HG03432 (cell line): ENCODE results near the gene TAF1L.
"Not testable (repeated sequence)": the region's sequence is repeated elsewhere in the genome, so short reads cannot be mapped to it uniquely, and the experiment has no call there.

Source experiments
- ATAC-seq: cut with Tn5 transposase; IDR thresholded peaks from one replicate; pipeline ENCODE4 v1.9.1; 2021; ENCODE audit warnings: mild to moderate bottlenecking, moderate library complexity; ENCODE audit not compliant: unreplicated experiment

The TAF1L gene, protein sequence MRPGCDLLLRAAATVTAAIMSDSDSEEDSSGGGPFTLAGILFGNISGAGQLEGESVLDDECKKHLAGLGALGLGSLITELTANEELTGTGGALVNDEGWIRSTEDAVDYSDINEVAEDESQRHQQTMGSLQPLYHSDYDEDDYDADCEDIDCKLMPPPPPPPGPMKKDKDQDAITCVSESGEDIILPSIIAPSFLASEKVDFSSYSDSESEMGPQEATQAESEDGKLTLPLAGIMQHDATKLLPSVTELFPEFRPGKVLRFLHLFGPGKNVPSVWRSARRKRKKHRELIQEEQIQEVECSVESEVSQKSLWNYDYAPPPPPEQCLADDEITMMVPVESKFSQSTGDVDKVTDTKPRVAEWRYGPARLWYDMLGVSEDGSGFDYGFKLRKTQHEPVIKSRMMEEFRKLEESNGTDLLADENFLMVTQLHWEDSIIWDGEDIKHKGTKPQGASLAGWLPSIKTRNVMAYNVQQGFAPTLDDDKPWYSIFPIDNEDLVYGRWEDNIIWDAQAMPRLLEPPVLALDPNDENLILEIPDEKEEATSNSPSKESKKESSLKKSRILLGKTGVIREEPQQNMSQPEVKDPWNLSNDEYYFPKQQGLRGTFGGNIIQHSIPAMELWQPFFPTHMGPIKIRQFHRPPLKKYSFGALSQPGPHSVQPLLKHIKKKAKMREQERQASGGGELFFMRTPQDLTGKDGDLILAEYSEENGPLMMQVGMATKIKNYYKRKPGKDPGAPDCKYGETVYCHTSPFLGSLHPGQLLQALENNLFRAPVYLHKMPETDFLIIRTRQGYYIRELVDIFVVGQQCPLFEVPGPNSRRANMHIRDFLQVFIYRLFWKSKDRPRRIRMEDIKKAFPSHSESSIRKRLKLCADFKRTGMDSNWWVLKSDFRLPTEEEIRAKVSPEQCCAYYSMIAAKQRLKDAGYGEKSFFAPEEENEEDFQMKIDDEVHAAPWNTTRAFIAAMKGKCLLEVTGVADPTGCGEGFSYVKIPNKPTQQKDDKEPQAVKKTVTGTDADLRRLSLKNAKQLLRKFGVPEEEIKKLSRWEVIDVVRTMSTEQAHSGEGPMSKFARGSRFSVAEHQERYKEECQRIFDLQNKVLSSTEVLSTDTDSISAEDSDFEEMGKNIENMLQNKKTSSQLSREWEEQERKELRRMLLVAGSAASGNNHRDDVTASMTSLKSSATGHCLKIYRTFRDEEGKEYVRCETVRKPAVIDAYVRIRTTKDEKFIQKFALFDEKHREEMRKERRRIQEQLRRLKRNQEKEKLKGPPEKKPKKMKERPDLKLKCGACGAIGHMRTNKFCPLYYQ (N-terminal part only)

DNA sequence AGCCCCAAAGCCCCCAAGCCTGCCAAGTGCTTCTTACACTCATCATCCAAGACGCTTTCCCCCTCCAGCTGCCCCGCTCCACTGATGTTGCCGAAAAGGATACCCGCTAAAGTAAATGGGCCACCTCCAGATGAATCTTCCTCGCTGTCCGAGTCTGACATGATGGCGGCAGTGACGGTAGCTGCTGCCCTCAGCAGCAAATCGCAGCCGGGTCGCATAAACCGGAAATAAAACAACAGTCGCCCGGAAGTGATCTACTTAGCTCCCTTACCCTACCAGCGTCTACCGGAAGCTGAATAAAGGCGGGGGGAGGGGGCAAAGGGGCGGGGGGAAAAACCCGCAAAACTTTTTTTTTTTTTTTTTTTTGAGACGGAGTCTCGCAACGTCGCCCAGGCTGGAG lies at the start of gene TAF1L:
Gene TAF1L (minus strand): TSS at position 308 of the 400 bp plus-strand sequence. CDS start 90 bp downstream, at position 218.
- ATAC-seq, result no peak

DNA sequence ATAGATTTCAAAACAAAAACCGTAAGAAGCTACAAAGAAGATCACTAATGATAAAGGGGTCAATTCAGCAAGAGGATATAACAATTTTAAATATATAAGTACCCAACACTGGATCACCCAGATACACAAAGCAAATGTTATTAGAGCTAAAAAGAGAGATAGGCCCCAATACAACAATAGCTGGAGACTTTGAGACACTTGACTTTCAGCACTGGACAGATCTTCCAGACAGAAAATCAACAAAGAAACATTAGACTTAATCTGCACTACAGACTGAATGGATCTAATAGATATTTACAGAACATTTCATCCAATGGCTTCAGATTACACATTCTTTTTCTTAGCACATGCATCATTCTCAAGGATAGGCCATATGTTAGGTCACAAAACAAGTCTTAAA lies 46.3 kb upstream of the TAF1L start:
- ATAC-seq, result no peak

DNA sequence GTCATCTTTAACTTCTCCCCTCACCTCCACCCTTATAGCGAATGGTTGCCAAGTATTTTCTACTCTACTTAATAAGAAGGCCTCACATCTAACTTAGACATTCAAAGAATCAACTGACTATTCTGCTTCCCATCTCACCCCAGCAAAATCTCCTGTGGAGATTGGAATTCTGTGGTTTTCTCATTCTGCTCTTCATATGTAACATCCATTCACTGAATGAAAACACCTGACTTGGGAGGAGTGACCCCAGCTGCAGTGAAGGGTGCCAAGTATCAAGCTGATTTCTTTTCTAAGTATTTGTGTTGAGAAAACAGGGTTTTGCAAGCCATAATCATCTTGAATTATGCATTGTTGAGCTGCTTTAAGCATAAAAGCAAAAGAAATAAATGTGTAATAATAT lies 42.5 kb upstream of the TAF1L start:
- no peak for ATAC-seq

DNA sequence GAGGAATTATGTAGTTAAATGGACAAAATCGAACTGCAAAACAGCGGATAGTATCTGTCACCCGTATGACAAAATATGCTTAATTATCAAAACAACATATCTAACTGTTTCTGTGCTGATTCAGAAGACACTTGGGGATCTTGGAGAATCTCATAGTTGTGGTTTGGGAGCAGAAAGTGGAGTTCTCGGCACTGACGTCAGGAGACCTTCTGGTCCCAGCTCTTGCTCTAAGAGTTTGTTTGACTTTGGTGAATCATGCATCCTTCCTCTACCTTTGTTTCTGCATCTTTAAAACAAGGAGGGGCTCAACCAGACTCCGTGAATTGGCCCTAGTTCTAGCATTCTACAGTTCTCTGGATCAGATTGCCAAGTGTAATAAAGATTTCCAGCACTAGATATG lies 37.0 kb upstream of the TAF1L start:
- no peak for ATAC-seq

DNA sequence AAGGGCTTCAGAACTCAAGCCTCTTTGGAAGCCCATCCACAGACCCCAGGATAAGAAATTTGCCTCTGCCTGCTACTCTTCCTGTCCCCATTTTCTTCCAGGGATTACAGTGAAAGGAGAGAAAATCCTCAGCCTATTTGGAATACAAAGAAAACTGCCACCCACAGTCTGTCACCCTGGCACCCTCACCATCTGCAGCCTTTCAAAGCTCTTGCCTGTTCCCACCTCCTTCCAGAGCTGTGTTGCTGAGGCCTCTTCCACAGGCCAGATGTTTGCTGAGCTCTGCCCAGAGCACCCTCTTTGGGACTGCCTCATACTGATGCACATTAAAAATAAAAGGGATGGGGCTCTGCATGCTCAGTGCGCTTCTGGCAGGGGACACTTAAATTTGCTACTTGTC lies 35.9 kb upstream of the TAF1L start:
- ATAC-seq, result no peak

DNA sequence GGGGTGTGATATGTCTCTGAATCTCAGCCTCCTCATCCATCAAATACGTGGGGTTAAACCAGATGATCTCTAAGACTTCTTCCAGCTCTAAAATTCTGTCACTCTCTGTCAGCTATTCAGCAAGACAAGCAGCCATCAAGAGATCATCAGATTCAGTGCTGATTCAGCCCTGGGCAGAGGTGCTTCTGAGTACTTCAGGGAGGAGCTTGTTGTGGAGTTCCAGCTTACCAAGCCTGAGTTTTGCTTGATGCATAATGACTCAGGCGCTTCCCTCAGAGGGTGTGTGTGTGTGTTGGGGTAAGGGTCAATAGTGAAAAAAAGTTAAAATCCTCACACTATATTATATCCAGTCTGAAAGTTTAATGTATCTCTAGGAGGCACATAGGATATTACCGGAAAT lies 29.6 kb upstream of the TAF1L start:
- no peak for ATAC-seq

DNA sequence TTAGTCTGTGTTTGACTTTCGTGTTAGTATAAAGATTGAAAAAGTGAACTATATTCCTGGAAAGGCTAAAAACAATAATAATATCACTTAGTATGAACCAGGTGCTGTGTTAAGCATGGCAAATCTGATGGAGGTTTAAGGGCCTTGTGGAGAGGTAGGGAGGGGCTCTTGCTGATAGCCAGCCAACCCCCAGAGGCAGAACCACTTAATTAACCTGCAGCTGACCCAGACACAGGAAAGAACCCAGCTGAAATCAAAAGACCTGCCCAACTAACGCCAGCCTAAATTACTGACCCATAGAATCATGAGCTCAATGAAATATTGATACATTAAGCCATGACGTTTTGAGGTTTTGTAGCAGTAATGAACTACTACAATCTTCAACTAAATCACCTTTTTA lies 28.3 kb upstream of the TAF1L start:
- ATAC-seq, result no peak

DNA sequence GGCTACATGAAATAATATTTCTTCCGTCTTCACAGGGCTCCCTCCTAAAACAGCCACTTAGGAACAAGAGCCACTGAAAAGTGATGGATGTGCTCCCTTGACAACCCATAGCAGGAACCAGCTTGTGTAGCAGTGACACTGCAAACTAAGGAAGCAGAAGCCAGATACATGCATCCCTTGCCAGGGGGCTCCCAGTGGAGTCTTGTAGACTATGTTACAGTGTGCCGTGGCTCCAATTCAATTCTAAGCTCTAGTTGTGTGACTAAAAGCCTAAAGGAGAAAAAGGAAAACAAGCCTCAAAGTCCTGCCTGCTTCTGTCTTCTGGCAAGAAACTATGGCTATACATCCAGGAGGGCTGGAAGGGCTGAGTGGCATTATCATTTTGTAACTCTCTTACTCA lies 12.2 kb upstream of the TAF1L start:
- ATAC-seq, result no peak

DNA sequence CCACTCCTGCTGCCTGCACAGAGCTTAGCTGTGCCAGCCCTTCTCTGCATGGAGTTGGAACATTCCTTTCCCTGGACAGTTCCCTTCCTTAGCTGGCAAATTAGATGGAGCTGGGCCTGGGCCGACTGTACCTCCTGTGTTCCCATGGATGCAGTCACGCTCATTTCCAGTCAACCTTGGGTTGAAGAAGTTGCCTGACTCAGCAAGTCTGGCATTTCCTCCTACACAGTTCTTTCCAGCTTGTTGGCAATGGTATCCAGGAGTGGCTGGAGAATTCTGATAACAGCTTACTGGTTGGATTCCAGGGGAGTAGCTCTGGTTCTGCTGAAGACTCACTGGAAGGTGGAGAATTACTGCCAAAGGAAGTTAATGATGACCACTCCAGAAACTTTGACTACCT lies 9.2 kb upstream of the TAF1L start:
- no peak for ATAC-seq

DNA sequence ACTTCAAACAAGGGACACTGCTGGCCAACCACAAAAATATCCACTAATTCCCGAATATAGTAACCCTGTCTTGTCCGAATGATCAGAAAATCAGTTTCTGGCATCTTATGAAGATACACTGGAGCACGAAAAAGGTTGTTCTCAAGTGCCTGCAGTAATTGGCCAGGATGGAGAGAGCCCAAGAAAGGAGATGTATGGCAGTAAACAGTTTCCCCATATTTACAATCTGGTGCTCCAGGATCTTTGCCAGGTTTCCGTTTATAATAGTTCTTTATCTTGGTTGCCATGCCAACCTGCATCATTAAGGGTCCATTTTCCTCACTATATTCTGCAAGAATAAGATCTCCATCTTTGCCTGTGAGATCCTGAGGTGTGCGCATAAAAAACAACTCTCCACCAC lies 2.3 kb downstream of the TAF1L start:
- ATAC-seq, result not testable (repeated sequence)

DNA sequence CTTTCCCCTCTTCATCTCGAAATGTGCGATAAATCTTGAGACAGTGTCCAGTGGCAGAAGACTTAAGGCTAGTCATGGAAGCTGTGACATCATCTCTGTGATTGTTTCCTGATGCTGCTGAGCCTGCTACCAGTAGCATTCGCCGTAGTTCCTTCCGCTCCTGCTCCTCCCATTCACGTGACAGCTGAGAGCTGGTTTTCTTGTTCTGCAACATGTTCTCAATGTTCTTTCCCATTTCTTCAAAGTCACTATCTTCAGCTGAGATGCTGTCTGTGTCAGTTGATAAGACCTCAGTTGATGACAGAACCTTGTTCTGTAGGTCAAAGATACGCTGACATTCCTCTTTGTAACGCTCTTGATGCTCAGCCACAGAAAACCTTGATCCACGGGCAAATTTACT lies 3.5 kb downstream of the TAF1L start:
- no peak for ATAC-seq

DNA sequence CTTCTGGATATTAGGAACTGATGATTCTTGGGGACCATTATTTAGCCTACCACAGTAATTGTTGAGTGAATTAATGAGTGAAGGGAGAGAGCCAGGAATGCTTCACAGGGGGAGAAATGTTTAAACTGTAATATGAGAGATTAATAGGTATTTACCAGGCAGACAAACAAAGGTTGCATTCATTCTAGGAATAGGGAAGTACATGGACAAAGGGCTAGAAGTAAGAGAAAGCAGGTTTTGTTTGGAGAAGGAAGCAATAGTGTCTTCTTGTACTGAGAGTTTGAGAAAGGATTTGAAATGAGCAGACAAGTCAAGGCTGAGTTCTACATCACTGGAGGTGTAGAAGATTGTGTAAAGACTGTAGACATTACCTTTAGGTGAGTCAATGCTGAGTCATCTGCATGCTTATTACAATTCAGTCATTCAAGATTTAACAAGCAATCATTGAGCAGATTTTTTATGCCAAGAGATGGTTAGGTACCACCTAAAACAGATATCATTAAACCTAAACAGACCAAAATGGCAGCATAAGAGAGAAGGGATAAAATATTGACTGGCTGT lies 8.0 kb downstream of the TAF1L start:
- no peak for ATAC-seq

DNA sequence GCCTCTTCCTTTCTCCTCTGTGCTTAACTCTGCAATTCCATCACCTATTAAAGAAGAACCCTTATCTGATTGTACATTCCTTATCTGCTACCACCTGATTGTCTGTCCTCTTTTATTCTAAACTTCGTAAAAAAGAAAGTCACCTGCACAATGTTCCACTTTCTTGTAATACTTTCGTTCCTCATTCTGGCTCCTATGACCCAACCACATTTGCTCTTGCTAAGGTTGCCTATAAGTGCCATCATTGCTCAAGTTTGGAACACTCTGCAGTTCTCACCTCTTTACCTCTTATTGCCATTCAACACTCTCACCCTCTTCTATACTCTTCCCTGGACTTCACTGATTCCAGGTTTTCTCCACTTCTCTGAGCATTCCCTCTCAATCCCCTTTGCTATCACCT lies 10.1 kb downstream of the TAF1L start:
- no peak for ATAC-seq

DNA sequence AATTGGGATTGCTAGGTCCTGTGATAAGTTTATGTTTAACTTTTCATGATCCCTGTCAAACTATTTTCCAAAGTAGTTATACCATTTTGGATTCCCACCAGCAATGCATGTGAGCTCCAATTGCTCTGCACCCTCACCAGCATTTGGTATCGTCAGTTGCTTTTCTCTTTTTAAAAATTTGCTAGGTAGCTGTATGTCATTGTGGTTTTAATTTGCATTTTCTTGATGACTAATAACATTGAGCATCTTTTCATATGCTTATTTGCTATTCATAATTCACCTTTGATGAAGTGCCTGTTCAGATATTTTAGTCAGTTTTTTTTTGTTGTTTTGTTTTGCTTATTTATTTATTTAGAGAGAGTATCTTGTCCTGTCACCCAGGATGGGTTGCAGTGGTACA lies 12.5 kb downstream of the TAF1L start:
- no peak for ATAC-seq

DNA sequence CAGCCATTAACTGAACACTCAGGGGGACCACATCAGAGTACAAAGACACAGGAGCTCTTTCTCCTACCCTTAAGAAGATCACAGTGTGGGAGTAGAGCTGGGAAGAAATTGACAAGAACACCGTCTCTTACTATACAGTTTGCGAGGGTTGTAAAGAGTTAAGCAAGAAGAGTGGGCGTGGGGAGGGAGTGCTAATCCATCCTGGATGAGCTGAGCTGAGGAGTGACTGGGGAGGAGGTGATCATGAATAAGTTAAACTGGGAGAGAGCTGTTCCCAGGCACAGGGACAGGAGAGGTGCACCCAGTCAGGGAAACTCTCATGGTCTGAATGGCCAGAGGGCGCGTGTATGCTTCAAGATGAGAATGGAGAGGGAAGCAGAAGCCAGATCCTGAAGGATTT lies 17.2 kb downstream of the TAF1L start:
- ATAC-seq, result no peak

DNA sequence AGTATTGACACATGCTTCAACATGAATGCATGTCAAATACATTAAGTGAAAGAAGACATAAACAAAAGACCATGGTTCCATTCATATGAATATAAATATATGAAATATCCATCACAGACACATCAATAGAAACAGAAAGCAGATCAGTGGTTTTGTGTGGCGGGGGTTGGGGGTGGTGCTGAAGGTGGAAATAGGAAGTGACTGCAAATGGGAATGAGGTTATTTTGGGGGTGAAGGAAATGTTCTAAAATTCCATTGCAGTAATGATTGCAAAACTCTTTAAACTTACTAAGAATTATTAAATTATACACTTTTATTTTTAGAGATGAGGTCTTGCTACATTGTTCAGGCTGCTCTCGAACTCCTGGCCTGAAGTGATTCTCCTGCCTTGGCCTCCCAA lies 28.7 kb downstream of the TAF1L start:
- ATAC-seq, result no peak

DNA sequence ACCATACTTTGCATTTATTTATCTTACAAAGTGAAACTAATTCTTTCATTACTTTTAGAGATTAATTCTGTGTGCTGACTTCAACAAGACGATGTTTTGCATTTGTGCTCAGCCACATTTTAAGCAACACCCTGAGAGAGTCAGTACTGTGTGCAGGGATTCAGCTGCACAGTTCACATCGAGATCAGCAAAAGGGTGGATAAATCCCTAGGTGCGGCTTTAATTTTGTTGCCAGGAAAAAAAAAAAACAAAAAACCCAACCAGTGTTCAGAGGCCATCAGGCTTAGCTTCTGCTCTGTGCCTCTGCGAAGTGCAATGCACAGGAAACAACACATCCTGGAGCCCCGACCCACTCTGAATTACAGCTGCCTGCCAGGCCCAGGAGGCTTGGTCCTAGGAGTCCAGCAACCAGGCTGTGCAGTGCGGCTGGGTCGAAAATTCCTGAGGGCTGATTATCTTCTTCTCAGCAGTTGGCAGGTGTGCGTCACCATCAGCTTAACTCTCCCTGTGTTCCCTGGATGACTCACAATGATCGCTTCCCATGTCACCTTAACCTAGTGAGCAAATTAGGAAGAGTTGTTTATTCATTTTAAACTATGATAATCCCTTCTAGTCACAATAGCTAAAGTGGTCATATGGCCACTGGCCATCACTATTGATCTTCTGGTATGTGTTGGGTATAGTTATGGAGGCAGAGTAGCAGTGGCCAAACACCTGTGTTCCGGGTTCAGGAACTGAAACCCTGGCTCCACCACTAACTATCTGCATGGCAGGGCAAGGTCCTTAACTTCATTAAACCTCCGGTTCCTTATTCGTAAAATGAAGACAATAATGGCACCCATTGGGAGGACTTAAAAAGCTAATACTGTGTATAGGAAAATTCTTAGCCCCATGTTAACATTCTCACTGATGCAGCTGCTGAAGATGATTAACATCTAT lies 31.3 kb downstream of the TAF1L start:
- peak; percentile 71 for ATAC-seq

DNA sequence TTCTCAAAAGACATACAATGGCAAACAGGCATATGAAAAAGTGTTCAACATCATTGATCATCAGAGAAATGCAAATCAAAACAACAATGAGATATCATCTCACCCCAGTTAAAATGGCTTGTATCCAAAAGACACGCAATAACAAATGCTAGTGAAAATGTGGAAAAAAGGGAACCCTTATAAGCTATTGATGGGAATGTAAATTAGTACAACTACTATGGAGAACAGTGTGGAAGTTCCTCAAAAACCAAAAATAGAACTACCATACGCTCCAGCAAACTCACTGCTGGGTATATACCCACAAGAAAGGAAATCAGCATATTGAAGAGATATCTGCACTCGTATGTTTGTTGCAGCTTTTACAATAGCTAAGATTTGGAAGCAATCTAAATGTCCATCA lies 36.4 kb downstream of the TAF1L start:
- not testable (repeated sequence) for ATAC-seq

DNA sequence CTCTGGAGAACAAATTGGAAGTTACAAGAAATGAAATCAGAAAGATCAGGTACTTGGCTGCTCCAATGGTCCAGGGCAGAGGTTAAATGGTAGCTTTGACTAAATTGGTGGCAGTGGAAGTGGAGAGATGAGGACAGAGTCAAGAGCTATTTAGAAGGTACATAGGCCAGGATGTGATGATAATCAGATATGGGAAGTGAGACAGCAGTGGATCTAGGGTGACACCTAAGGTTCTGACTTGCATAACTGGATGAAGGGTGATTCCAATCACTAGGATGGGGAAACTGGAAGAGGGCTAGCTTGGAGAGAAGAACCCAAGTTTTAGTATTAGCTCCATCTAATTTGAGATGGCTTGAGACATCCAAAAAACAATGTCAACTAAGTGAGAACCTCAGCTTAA lies 38.5 kb downstream of the TAF1L start:
- no peak for ATAC-seq
